PFSK-1 (cell line): ENCODE data around the gene IGLL5.

Experiments used
- POLR2AphosphoS5 ChIP-seq: IDR thresholded peaks from 2 replicates; pipeline ENCODE4 v1.6.1; 2012; ENCODE audit warnings: low read depth, mild to moderate bottlenecking, control low read depth, low read length, moderate library complexity
- SIN3A ChIP-seq: IDR thresholded peaks from 2 replicates; pipeline ENCODE4 v1.6.1; 2012; ENCODE audit warnings: mild to moderate bottlenecking, low read length, moderate library complexity, borderline replicate concordance; ENCODE audit not compliant: insufficient read depth

DNA sequence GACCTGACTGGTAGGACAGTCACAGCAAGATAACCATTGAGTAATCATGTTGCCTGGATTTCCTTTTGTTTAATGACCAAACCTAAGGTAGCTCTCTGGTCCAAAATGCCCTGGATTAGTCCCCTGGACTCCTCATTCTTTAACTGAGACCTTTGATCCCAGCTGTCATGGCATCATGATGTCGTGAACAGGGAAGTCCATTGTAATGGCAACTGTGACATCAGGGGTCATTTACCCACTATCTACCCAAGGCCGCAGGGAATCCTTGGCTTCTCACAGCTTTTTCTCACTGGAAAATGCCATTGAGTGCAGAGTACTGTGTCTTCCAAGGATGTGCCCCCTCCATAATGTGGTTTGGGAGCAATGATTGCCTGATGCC is 29.1 kb upstream of the IGLL5 start:
- TF ChIP-seq SIN3A: no peak
- no peak for TF ChIP-seq POLR2AphosphoS5
